ENCODE data around the gene PRKAG2.
"Not testable (repeated sequence)": the region's sequence is repeated elsewhere in the genome, so short reads cannot be mapped to it uniquely, and the experiment has no call there.

PRKAG2 gene

GRCh38 chr7:151876899-151877777 is at the start of gene PRKAG2:
Gene PRKAG2, minus strand, starts transcription at chr7:151877115. Its CDS starts 495 bp downstream, at chr7:151876620.
- peak; percentile 43 for DNase-seq (ENCODE audit: low read depth, low spot score)

DNA sequence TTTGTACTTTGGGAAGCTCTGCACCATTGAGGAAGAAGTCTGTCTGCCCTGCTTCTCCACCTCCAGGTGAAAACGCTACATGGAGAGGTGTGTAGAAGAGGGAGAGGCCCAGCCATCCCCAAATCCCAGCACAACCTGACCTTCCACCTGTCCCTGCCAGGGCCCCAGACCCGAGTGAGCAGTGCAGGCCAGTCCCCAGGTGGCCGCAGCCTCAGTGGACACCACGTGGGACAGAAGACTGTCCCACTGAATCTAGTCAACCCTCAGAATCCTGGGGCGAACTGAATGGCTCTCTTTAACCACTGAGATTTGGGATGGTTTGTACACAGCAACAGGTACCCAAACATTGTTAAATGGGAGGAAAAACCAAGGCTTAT is 49.4 kb upstream of the PRKAG2 start:
- no peak for DNase-seq (ENCODE audit: low read depth, low spot score)

- no peak for DNase-seq (ENCODE audit: low read depth, low spot score)
These were observed 48.8 kb upstream of the PRKAG2 start for GRCh38 chr7:151925446-151926335.

DNA sequence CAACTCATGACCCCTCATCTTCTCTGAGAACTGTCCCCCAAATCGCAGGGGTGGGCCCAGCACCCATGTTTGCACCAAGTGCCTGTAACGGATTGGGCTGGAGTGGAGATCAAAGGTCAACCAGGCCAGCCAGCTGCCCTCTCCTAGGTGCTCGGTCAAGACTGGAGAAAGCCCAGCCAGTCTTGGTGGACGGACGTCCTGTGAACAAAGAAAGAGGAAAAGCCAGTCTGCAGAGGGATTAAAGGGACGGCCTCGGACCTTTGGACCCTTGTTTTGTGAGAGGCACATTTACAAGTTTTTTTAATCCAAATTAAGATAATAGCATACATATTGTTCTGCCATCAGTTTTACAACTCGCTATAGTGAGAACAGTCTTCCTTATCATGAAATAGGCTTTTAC is 47.6 kb upstream of the PRKAG2 start:
- no peak for DNase-seq (ENCODE audit: low read depth, low spot score)

DNA sequence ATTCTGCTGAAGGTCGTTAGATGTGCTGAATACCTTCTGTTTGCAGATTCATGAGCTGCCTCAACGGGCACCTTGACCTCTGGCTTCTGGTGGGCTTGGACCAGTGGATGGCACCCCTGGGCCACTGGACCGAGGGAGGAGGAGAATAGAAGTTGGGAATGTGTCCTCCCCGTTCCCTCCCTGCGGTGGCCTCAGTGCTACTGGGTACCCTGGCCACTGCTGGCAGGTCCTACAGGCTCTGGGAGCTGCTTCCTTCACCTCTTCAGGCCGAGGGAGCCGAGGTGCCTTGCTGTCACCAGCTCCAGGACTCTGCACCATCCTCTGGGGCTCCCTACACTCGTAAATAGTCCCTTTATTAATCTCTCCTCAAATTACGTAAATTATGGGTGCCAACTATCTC is 47.1 kb upstream of the PRKAG2 start:
- no peak for DNase-seq (ENCODE audit: low read depth, low spot score)

GRCh38 chr7:151923097-151923876 is 46.4 kb upstream of the PRKAG2 start:
- DNase-seq (ENCODE audit: low read depth, low spot score) = no peak

- no peak for DNase-seq (ENCODE audit: low read depth, low spot score)
These were observed 44.5 kb upstream of the PRKAG2 start for GRCh38 chr7:151921451-151921850.

- DNase-seq (ENCODE audit: low read depth, low spot score) = no peak
These were observed 43.6 kb upstream of the PRKAG2 start for GRCh38 chr7:151920488-151920887.

- no peak for DNase-seq (ENCODE audit: low read depth, low spot score)
These were observed 42.7 kb upstream of the PRKAG2 start for GRCh38 chr7:151919595-151919994.

DNA sequence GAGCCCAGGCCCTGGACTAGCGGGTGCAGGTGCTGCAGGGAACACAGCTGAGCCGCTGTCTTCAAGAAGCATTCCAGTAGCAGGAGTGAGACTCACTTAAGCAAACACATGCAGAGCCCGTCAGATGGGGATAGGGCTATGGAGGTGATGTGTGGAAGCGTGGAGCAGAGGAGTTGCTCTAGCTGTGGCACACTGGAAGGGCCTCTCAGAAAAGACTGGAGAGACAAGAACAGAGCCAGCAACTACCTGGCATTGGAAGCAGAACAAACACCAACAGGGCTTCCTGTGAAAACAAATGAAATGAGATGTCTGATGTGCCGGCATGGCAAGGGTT is 41.6 kb upstream of the PRKAG2 start:
- no peak for DNase-seq (ENCODE audit: low read depth, low spot score)

- no peak for DNase-seq (ENCODE audit: low read depth, low spot score)
These were observed 41.0 kb upstream of the PRKAG2 start for GRCh38 chr7:151917791-151918509.

DNA sequence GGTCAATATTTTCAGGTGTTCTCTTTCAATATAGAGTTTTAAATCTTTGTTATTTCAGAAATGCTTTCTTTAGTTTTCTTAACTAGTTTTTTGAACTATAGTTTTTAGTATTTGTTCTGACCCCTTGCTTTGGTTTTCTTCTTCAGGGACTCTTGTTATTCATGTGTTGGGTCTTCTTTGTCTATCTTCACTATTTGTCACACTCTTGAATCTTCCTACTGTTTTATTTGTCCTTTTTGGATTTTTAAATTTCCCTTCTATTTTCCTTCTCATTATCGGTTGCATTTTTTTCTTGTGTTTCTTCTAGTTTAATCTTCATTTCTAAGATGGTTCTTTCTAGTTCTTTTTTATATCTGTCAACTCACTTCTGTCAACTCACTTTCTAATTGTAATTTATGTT is 37.1 kb upstream of the PRKAG2 start:
- no peak for DNase-seq (ENCODE audit: low read depth, low spot score)

- not testable (repeated sequence) for DNase-seq (ENCODE audit: low read depth, low spot score)
These were observed 33.7 kb upstream of the PRKAG2 start for GRCh38 chr7:151910655-151911054.

GRCh38 chr7:151907115-151907514 is 30.2 kb upstream of the PRKAG2 start:
- not testable (repeated sequence) for DNase-seq (ENCODE audit: low read depth, low spot score)

DNA sequence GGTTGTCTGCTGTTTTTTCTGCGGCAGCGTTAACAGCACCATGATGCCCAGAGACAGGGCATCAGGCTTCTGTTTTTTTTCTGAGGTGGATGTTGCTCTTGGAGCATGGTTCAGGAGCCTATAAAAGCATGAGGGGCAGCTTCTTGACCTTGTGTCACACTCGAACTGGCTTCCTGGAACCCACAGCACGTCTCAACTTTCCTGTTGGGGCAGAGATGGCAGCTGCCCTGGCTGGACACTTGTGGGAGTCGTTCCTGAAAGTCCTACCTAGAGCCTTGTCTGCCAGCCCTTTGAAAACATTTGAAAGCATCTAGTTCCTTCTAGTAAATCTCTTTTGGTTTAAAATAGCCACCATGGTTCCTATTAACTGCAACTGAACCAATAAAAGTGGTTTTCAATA is 28.9 kb upstream of the PRKAG2 start:
- DNase-seq (ENCODE audit: low read depth, low spot score) = no peak

GRCh38 chr7:151905353-151905752 is 28.4 kb upstream of the PRKAG2 start:
- DNase-seq (ENCODE audit: low read depth, low spot score) = no peak

DNA sequence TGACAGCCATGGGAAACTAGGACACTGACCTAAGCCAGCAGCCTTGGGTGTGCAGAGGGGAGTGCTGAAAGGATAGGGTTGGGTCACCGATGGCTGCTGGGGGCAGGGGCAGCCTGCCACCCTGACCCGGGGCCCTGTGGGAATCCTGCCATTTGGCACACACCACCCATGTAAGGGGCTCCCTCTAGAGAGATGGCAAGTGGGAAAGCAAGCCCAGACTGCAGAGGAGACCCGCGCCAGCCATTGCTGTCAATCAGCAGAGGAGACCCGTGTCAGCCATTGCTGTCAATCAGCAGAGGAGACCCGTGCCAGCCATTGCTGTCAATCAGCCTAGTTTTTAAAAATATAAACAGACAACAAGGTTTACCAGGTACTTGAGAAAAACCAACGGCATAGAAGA is 27.4 kb upstream of the PRKAG2 start:
- DNase-seq (ENCODE audit: low read depth, low spot score) = no peak

GRCh38 chr7:151903249-151904032 is 26.5 kb upstream of the PRKAG2 start:
- DNase-seq (ENCODE audit: low read depth, low spot score) = no peak

DNA sequence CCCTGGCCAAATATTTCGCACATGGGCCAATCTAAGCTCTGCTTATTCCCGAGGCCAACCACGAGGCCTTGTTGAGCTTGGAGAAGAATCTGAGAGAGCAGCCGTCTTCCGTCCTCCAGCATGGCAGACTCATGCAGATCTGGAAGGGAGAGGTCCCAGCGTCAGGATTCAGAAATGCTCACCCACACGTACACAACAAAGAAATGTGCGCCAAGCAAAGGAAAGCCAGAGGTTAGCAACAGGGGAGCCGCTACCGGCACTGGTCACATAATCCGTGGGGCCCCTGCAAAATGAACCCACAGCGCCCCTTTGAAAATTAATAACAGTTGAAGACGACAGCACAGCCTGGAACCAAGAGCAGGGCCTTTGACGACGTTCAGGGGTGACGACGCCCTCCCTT is 25.4 kb upstream of the PRKAG2 start:
- no peak for DNase-seq (ENCODE audit: low read depth, low spot score)

DNA sequence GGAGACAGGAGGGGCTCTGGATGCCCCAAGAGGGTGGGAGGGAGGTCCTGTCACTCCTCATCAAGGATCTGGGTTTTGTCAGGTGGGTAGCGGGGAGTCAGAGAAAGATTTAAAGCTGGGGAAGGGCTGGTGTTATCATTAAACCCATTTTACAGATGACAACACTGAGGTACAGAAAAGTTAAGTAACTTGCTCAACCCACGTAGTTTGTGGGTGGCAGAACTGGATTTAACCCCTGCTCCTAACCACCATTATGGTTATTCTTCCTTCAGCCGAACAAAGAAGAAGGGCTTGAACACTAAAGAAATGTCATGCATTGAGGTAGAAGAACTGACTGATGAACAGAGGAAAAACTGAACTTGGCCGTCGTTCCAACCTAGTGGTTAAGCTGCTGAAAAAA is 24.9 kb upstream of the PRKAG2 start:
- no peak for DNase-seq (ENCODE audit: low read depth, low spot score)
